SH-SY5Y (cell line): ENCODE measurements around the gene RGS12.

Experiments
- GATA2 ChIP-seq: IDR thresholded peaks from 2 replicates; pipeline ENCODE4 v1.6.1; 2011; ENCODE audit warnings: mild to moderate bottlenecking, low read depth, low read length
- GATA3 ChIP-seq: IDR thresholded peaks from 2 replicates; pipeline ENCODE4 v1.6.1; 2011; ENCODE audit warnings: low read depth, mild to moderate bottlenecking, low read length, moderate library complexity

DNA sequence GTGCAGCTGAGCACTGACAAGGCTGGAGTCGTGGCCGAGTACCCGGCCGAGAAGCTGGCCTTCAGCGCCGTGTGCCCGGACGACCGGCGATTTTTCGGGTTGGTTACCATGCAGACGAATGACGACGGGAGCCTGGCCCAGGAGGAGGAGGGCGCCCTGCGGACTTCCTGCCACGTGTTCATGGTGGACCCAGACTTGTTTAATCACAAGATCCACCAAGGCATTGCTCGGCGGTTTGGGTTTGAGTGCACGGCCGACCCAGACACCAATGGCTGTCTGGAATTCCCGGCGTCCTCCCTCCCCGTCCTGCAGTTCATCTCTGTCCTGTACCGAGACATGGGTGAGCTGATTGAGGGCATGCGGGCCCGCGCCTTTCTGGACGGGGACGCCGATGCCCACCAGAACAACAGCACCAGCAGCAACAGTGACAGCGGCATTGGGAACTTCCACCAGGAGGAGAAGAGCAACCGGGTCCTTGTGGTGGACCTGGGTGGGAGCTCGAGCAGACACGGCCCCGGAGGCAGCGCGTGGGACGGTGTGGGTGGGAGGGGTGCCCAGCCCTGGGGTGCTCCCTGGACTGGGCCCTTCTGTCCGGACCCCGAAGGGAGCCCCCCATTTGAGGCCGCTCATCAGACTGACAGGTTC is 24.3 kb downstream of the RGS12 start:
- TF ChIP-seq GATA2 (no peak), GATA3 (no peak)
